GM12892 (cell line): ENCODE measurements around the gene PRKCD.
A peak's percentile ranks its signal among the peaks of the same experiment; 100 is the strongest.

Experiments
- DNase-seq: peaks from one replicate; pipeline ENCODE4 v3.0.0; 2011; ENCODE audit not compliant: insufficient read length
- FAIRE-seq: peaks from 2 replicates; lab custom pipeline; 2011; peaks lifted over from hg19 to GRCh38; lab: Jason Lieb, UNC
- POLR2A ChIP-seq: IDR thresholded peaks from 2 replicates; pipeline ENCODE4 v1.6.1; 2011; ENCODE audit warnings: low read depth, low read length, control low read depth
- POLR2AphosphoS5 ChIP-seq: IDR thresholded peaks from 2 replicates; pipeline ENCODE4 v1.6.1; 2011; ENCODE audit warnings: low read depth, low read length, control low read depth
- TAF1 ChIP-seq: IDR thresholded peaks from 2 replicates; pipeline ENCODE4 v1.6.1; 2011; ENCODE audit warnings: low read depth, mild to moderate bottlenecking, control low read depth, low read length, borderline replicate concordance

Gene PRKCD

DNA sequence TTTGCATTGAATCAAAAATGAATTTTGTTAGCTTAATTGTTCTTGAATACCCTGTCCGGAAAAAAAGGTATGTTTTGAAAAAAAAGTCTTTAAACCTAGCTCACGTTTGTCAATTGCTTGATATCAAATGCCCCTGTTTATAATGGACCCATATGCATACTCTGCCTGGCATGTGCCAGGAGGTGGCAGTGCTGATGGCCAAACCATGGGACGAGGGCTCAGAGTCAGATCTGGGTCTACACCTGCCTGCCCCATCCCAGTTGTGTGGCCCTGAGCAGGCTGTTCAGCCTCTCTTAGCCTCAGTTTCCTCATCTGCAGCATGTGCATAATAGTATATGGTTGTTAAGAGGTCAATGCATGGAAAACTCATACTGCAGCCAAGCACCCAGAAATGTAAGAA lies 38.8 kb downstream of the PRKCD start:
- FAIRE-seq (no peak), DNase-seq (no peak)
- TF ChIP-seq POLR2AphosphoS5 (no peak), TAF1 (no peak), POLR2A (no peak)

DNA sequence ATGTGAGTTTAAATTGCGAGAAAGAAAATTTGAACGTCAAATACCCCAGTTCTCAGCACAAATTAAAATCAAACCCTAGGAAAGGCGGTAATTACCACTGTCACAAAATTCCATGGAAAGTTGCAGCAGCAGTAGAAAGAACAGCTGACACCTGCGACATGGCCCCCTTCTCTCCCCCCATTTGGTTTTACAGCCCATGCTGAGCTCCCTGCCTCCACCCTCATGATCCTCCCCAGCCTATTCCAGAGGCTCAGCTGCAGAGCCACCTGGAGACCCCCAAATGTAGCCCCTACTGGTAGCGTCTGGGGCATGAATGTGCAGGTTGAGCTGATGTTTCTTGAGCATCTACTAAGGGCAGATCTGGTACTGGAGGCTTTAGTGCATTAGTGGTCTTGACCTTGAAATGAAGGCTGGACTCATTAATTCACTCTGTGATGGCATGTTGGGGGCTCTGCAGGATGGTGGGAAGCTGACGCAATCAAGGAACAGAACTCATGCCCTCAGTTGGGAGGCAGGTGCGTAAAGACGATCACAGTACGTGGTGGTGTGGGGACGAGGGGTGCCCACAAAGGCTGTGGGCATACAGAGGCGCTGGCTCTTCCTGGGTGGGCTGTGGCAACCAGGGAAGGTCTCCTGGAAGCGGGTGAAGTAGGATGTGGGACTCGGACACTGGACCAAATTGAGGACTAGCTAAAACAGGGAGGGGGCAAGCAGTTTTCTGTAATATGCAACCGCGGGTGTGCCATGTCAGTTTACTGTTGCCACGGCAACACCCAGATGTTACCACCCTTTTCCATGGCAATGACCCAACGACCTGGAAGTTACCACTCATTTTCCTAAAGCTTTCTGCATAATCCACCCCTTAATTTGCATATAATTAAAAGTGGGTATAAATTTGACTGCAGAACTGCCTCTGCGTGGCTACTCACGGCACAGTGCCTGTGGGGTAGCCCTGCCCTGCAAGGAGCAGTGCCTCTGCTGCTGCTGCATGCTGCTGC lies 39.8 kb downstream of the PRKCD start:
- TF ChIP-seq POLR2A = 0 out of 2 replicates have a peak, but pooled peaks have one; percentile 29
- TF ChIP-seq POLR2AphosphoS5 = no peak
- DNase-seq (no peak), FAIRE-seq (no peak)

DNA sequence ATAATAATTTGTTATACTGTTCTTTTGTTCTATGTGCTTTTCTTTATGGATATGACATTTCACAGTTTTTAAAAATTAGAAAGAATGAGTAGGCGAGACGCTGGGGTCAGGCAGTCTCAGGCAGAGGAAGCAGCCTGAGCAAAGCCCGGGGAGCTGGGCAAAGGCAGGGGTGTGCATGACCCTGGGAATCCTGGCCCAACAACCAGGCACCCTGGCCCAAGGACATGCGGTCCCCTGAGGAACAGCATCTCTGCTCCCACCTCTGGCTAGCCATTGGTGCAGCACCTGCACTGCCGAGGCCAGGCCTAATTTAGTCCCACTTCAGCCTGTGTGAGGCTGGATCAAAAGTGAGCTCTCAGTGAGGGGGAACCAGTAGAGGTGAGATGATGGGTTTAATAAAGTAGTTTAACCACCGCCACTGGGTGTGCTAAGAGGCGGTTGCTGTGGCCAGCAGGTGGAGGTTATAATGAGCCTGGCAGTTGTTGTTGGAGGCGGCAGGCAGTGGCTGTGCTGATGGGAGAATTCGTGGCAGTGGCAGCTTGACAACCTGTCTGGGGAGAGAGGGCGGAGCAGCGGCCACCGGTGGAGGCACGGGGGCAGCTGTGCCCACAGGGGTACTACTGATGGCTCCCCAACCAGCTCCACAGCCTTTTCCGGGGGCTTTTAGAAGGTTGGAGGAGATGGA lies 41.5 kb downstream of the PRKCD start:
- FAIRE-seq (no peak), DNase-seq (no peak)
- TF ChIP-seq POLR2A (no peak), POLR2AphosphoS5 (no peak), TAF1 (no peak)

DNA sequence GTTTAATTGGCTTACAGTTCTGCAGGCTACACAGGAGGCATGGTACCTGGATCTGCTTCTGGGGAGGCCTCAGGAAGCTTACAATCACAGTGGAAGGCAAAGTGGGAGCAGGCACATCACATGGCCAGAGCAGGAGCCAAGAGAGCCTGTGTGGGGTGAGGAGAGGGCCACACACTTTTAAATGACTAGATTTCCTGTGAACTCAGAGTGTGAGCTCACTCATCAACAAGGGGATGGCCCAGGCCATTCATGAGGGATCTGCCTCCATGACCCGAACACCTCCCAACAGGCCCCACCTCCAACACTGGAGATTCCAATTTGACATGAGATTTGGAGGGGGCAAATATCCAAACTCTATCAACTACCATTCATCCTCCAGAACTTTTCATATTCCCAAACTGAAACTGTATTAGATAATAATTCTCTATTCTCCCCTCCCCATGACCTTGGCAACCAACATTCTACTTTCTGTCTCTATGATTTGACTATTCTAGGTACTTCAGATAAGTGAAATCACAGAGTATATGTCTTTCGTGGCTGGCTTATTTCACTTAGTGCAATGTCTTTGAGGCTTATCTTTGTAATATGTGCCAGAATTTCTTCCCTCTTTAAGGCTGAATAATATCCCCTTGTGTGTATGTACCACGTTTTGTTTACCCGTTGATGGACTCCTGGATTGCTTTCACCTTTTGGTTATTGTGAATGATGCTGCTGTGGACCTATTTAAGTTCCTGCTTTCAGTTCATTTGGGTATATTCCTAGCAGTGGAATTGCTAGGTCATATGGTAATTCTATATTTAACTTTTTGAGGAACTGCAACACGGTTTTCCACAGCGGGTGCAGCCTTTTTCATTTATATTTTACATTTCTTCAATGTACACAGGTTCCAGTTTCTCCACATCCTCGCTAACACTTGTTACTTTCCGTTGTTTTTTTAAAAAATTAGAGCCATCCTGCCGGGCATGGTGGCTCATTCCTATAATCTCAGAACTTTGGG lies 51.0 kb downstream of the PRKCD start:
- FAIRE-seq (no peak), DNase-seq (no peak)
- TF ChIP-seq TAF1 (no peak), POLR2A (no peak), POLR2AphosphoS5 (no peak)

DNA sequence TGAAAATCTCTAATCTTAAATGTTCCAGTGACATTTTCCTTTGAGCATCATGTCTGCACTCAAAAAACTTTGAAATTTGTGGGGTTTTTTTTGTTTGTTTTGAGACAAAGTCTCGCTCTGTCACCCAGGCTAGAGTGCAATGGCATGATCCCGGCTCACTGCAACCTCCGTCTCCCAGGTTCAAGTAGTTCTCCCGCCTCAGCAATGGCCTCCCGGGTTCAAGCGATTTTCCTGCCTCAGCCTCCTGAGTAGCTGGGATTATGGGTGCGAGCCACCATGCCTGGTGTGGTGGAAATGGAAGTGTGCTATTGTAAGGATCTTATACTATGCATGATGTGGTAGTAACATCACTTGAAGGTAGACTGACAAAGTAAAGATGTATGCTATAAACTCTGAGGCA lies 52.3 kb downstream of the PRKCD start:
- no peak for TF ChIP-seq TAF1
- no peak for TF ChIP-seq POLR2A
- TF ChIP-seq POLR2AphosphoS5 = no peak
- DNase-seq = no peak
- no peak for FAIRE-seq

DNA sequence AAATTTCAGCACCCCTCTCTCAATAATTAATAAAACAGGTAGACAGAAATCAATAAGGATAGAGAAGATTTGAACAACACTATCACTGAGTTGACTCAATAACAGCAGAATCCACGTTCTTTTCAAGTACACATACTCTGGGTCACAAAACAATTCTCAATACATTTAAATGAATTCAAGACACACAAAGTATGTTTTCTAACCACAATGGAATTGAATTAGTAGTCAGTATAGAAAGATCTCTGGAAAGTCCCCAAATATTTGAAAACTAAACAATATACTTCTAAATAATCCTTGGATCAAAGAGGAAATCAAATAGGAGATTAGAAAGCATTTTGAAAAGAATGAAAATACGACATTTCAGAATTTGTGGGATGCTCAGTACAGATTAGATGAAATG lies 54.8 kb downstream of the PRKCD start:
- no peak for TF ChIP-seq POLR2AphosphoS5
- no peak for FAIRE-seq
- no peak for DNase-seq

DNA sequence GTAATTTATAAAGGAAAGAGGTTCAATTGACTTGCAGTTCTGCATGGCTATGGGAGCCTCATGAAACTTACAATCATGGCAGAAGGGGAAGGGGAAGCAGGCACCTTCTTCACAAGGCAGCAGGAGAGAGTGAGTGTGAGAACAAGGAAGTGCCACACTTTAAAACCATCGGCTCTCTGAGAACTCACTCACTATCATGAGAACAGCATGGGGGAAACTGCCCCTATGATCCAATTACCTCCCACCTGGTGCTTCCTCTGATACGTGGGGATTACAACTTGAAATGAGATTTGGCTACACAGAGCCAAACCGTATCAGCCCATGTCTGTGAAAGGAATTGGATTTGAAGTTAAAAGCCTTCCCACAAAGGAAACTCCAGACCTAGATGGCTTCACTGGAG lies 55.7 kb downstream of the PRKCD start:
- DNase-seq (no peak), FAIRE-seq (no peak)
- TF ChIP-seq POLR2A (no peak), TAF1 (no peak), POLR2AphosphoS5 (no peak)

DNA sequence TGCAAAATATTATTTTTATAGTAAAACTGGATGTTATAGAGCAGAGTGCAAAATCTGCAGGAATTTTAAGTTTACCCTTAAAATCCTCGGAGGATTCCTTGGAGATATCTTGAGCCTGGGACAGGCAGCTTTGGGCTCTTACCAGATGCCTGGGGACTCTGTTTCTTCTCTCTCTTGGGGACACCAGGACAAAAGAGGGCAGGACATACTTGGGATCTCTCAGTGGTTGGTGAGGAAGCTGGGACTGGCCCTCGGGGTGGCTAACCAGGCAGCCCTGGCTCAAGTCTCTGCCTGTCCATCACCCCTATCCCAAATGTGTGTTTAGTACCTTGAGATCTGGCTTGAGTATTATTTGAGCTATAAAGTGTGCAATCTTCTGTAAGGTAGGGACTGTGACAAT lies 56.2 kb downstream of the PRKCD start:
- TF ChIP-seq POLR2A (no peak), TAF1 (no peak)
- DNase-seq = no peak

DNA sequence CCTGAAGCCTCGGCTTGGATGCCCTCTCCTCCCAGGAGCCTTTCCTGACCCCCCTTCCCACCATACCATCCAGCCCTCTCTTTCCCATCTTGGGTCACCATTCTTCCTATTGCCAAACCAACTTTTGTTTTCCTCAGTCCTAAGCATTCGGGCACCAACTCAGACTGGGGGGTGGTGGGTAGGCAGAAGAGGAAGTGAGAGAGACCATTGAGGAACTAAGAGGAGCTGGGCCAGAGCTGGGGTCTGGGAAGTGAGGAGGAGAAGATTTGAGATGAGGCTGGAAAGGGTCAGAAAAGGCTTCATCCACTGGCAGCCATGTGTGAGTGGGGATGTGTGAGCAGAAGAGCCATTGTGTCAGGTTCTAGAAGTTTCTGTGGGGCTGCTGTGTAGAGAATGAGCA lies 57.1 kb downstream of the PRKCD start:
- TF ChIP-seq TAF1 (no peak), POLR2A (no peak), POLR2AphosphoS5 (no peak)
- no peak for DNase-seq
- no peak for FAIRE-seq

More for the DNA sequence above, 56.2 kb downstream of the PRKCD start:
- FAIRE-seq = no peak

DNA sequence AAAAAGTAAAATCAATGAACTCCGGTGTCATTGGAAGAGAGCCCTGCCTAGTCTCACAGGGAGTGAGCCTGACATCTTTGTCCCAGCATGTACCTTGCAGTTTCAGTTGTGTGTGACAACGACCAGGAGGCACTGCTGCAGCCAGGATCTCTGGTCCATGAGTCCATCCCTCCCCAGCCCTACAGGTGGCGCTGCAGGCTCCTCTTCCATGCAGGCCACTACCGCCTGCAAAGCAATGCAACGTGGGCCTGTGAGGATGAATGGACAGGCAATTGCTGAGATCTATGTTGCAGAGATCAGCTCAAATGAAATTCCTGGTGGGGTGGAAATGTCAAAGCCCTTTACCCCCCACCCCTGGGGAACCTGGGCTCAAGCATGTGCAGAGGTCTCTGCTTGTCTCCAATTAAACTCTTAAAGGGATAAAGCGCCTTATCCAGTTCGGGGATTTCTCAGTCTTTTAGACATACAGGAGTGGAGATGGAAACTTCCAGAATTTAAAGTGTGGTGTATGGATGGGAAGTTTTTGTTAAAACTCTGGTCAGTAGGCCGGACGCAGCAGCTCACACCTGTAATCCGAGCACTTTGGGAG lies 59.0 kb downstream of the PRKCD start:
- DNase-seq (peak; percentile 68), FAIRE-seq (peak; percentile 93)
- no peak for TF ChIP-seq TAF1
- TF ChIP-seq POLR2AphosphoS5 = no peak
- no peak for TF ChIP-seq POLR2A
